Motor neuron (in vitro differentiated cells): ENCODE measurements around the gene MPG. TPM values are rescaled to one million over a fixed set of nuclear protein-coding genes. Genes with fewer than 3 reads are reported as not detected.
"Not testable (repeated sequence)": the region's sequence is repeated elsewhere in the genome, so short reads cannot be mapped to it uniquely, and the experiment has no call there.

Experiments used
- ATAC-seq, 8 experiments: fragments of 200-7000 bp; cut with Tn5 transposase; replicated peaks in 6 of 8; 2 replicates each; pipeline ENCODE4 v1.8.0; 2021; ENCODE audit warnings: mild to moderate bottlenecking in 8 of 8, moderate library complexity in 8 of 8
- H3K27ac ChIP-seq, 2 donors: fragments of 250-450 bp; sonication (Bioruptor Pico); 2 replicates each; pipeline ENCODE4 v1.9.0; 2021; ENCODE audit warnings: antibody characterized with exemption in 2 of 2, mild to moderate bottlenecking in 2 of 2, moderate library complexity in 1 of 2
- H3K4me1 ChIP-seq, 2 donors: fragments of 250-450 bp; sonication (Bioruptor Pico); replicated peaks in 1 of 2; 2 replicates each; pipeline ENCODE4 v1.6.1; 2021; ENCODE audit warnings: antibody characterized with exemption in 2 of 2, mild to moderate bottlenecking in 2 of 2, moderate library complexity in 1 of 2
- H3K4me3 ChIP-seq, 5 donors: fragments of 250-450 bp; sonication (Bioruptor Pico); 2 replicates each; pipeline ENCODE4 v1.9.0; 2021; ENCODE audit warnings: antibody characterized with exemption in 5 of 5, mild to moderate bottlenecking in 5 of 5, moderate library complexity in 4 of 5
- WGBS, 10 experiments: fragments of 450-650 bp; shearing (Covaris generic); methylation state at CpG; one replicate each; pipeline ENCODE4 v1.0.0; 2022; 5-methylcytosine and 5-hydroxymethylcytosine counted together
- in situ Hi-C, 9 experiments: fragments of 400-800 bp; cut with MboI; loops; one replicate each; pipeline ENCODE4 v1.15.0; 2021; ENCODE audit warnings: low sequenced_read_pairs in 9 of 9, low pct_unique_long_range_greater_than_20kb in 2 of 9; ENCODE audit not compliant: unreplicated experiment in 9 of 9
- total RNA-seq, 8 experiments: library from RNA; unstranded; fragments of 300-600 nt; gene quantifications; 2 replicates each; pipeline versions ENCODE4 v1.2.3 to v1.2.4, GENCODE V29; 2022

Gene MPG
- total RNA-seq, 8 experiments from 2014 or later = 27.1 to 91.9 (median 40.5) TPM

- Histone ChIP-seq H3K27ac (no peak overlapping the region), H3K4me3 (no peak overlapping the region), H3K4me1 (no peaks in the 10 kb centered on the region)
- WGBS, 10 experiments = 80 to 100% (median 100%) methylated on average over 1 to 2 of the region's 3 CpGs; no CpG with 5 or more reads in 4 of the 10 experiments
- in situ Hi-C loops = no loop called here
- ATAC-seq = no peak
These were observed 41.9 kb downstream of the MPG start for GRCh38 chr16:119835-120491.

GRCh38 chr16:120756-121155, 42.7 kb downstream of the MPG start:
- Histone ChIP-seq H3K27ac (no peak overlapping the region), H3K4me1 (no peaks in the 10 kb centered on the region), H3K4me3 (no peak overlapping the region)
- no peak for ATAC-seq
- in situ Hi-C loops = no loop called here
- WGBS, 10 experiments = 80 to 100% (median 95%) methylated on average over 1 to 2 of the region's 2 CpGs; no CpG with 5 or more reads in 7 of the 10 experiments

- ATAC-seq = no peak
- in situ Hi-C loops = no loop called here
- no peaks in the 10 kb centered on the region for H3K4me1 ChIP-seq
- no peak overlapping the region for H3K4me3 ChIP-seq
- WGBS, 10 experiments = 100% methylated on average over 1 of the region's 1 CpG; no CpG with 5 or more reads in 5 of the 10 experiments
- H3K27ac ChIP-seq = no peak overlapping the region
These were observed 44.3 kb downstream of the MPG start for GRCh38 chr16:122361-122760.

GRCh38 chr16:123558-124350, 45.7 kb downstream of the MPG start:
- H3K4me1 ChIP-seq, H3K27ac ChIP-seq, ATAC-seq, H3K4me3 ChIP-seq, in situ Hi-C loops: not testable (repeated sequence)
- 57 to 100% (median 84%) methylated on average over 1 to 9 of the region's 19 CpGs; no CpG with 5 or more reads in 3 of the 10 experiments for WGBS, 10 experiments

- in situ Hi-C loops = no loop called here
- no peaks in the 10 kb centered on the region for H3K4me1 ChIP-seq
- H3K4me3 ChIP-seq = no peak overlapping the region
- ATAC-seq = no peak
- 40 to 90% (median 80%) methylated on average over 1 to 2 of the region's 3 CpGs; no CpG with 5 or more reads in 3 of the 10 experiments for WGBS, 10 experiments
- no peak overlapping the region for H3K27ac ChIP-seq
These were observed 47.0 kb downstream of the MPG start for GRCh38 chr16:125011-125410.

GRCh38 chr16:129075-129474, 51.0 kb downstream of the MPG start:
- ATAC-seq = no peak

GRCh38 chr16:130533-131173, 52.6 kb downstream of the MPG start:
- Histone ChIP-seq H3K4me1 (no peaks in the 10 kb centered on the region), H3K4me3 (no peak overlapping the region), H3K27ac (no peak overlapping the region)
- 93 to 100% (median 97%) methylated on average over 5 to 11 of the region's 15 CpGs; no CpG with 5 or more reads in 1 of the 10 experiments for WGBS, 10 experiments
- ATAC-seq = no peak
- in situ Hi-C loops = no loop called here

More at GRCh38 chr16:129075-129474, 51.0 kb downstream of the MPG start:
- WGBS, 10 experiments = 40 to 100% (median 100%) methylated on average over 1 of the region's 2 CpGs; no CpG with 5 or more reads in 7 of the 10 experiments
- H3K27ac ChIP-seq = no peak overlapping the region
- in situ Hi-C loops = no loop called here
- H3K4me3 ChIP-seq = no peak overlapping the region
- H3K4me1 ChIP-seq = no peaks in the 10 kb centered on the region

- Histone ChIP-seq H3K27ac (no peak overlapping the region), H3K4me1 (no peaks in the 10 kb centered on the region)
- WGBS, 10 experiments = 96 to 100% (median 100%) methylated on average over 1 to 5 of the region's 7 CpGs; no CpG with 5 or more reads in 2 of the 10 experiments
These were observed 54.1 kb downstream of the MPG start for GRCh38 chr16:132120-132519.

GRCh38 chr16:133716-134115, 55.7 kb downstream of the MPG start:
- no peak for ATAC-seq
- Histone ChIP-seq H3K4me3 (no peak overlapping the region), H3K27ac (no peak overlapping the region), H3K4me1 (peaks cover 0 to 2% of the 10 kb centered on the region in 2 donors)
- 88 to 100% (median 100%) methylated on average over 1 to 2 of the region's 2 CpGs; no CpG with 5 or more reads in 2 of the 10 experiments for WGBS, 10 experiments
- in situ Hi-C loops = no loop called here

More at GRCh38 chr16:132120-132519, 54.1 kb downstream of the MPG start:
- no peak for ATAC-seq
- H3K4me3 ChIP-seq = no peak overlapping the region
- in situ Hi-C loops = no loop called here

Other genes starting within 250 kb of the MPG start
- 10 to 100 TPM in 4 of 8 experiments, 1 to 10 TPM in 4; 3.5 to 23.1 (median 10.3) TPM for gene POLR3K, start 24.6 kb upstream of the MPG start, total RNA-seq
- gene SNRNP25, start 24.4 kb upstream of the MPG start, total RNA-seq = 10 to 100 TPM; 14.1 to 50.6 (median 33.1) TPM
- 10 to 100 TPM in 5 of 8 experiments, 1 to 10 TPM in 3; 2.5 to 22.4 (median 14.1) TPM for gene RHBDF1, start 5.6 kb upstream of the MPG start, total RNA-seq
- gene NPRL3, start 60.4 kb downstream of the MPG start, total RNA-seq = 10 to 100 TPM in 2 of 8 experiments, 1 to 10 TPM in 6; 6.3 to 42.2 (median 8.7) TPM
- gene HBZ, start 74.4 kb downstream of the MPG start, total RNA-seq = not detected
- not detected for gene HBM, start 87.8 kb downstream of the MPG start, total RNA-seq
- 1 to 10 TPM in 2 of 8 experiments, under 1 TPM in 1, not detected in 5; 0.92 to 3.2 (median 1.1) TPM for gene HBA2, start 94.7 kb downstream of the MPG start, total RNA-seq
- 1 to 10 TPM in 3 of 8 experiments, not detected in 5; 2.2 to 6.5 (median 3.1) TPM for gene HBA1, start 98.5 kb downstream of the MPG start, total RNA-seq
- 1 to 10 TPM in 6 of 8 experiments, not detected in 2; 1.3 to 8.8 (median 5.2) TPM for gene HBQ1, start 102.2 kb downstream of the MPG start, total RNA-seq
- 100 to 1,000 TPM in 3 of 8 experiments, 10 to 100 TPM in 5; 75.5 to 188 (median 90.9) TPM for gene LUC7L, start 151.2 kb downstream of the MPG start, total RNA-seq
- gene FAM234A, start 156.6 kb downstream of the MPG start, total RNA-seq = 100 to 1,000 TPM in 1 of 8 experiments, 10 to 100 TPM in 7; 23.1 to 101 (median 50.5) TPM
- 10 to 100 TPM in 1 of 8 experiments, 1 to 10 TPM in 4, under 1 TPM in 3; 0.22 to 12.5 (median 1.7) TPM for gene RGS11, start 197.7 kb downstream of the MPG start, total RNA-seq
- 10 to 100 TPM in 4 of 8 experiments, 1 to 10 TPM in 2, under 1 TPM in 2; 0.25 to 55.2 (median 8.5) TPM for gene ARHGDIG, start 202.4 kb downstream of the MPG start, total RNA-seq
- gene PDIA2, start 204.9 kb downstream of the MPG start, total RNA-seq = 10 to 100 TPM in 3 of 8 experiments, 1 to 10 TPM in 2, under 1 TPM in 1, not detected in 2; 0.35 to 18.5 (median 9.1) TPM